HG03045 (cell line): ENCODE results near the gene TBX21.

ENCODE experiments used
- ATAC-seq: cut with Tn5 transposase; IDR thresholded peaks from one replicate; pipeline ENCODE4 v1.9.1; 2021; ENCODE audit warnings: mild to moderate bottlenecking, moderate library complexity; ENCODE audit not compliant: unreplicated experiment

Gene TBX21

GRCh38 chr17:47712330-47713023 lies 20.6 kb upstream of the TBX21 start:
- ATAC-seq, result no peak

- no peak for ATAC-seq
Measured at GRCh38 chr17:47713980-47714700, 18.9 kb upstream of the TBX21 start.

DNA sequence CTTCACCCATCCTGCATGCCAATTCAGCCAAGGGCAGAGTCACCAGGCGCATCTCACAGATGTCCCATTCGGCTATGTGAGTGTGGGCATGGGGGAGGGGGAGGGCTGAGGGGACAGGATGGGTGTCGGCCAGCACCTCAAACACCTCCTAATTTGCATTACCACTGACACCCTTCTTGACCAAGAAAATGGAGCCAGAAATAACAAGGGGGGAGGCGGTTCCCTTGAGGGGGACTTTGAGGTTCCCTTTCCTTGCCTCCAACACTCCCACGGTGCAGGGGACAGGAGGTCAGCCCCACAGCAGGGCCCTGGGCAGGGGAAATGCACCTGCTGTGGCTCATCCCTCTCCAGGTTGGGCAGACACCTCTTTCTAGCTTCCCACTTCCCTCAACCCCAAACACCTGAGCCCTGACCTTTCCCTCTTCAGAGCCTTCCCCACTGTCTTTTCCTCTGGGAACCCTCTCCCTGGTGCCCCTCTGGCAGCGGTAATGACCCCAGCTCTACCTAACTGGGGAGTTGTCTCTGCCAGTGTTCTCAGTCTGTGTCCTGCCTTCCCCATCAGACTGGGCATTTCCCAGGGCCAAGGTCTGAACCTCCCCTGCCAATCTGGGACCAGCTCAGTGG lies 18.2 kb upstream of the TBX21 start:
- no peak for ATAC-seq

DNA sequence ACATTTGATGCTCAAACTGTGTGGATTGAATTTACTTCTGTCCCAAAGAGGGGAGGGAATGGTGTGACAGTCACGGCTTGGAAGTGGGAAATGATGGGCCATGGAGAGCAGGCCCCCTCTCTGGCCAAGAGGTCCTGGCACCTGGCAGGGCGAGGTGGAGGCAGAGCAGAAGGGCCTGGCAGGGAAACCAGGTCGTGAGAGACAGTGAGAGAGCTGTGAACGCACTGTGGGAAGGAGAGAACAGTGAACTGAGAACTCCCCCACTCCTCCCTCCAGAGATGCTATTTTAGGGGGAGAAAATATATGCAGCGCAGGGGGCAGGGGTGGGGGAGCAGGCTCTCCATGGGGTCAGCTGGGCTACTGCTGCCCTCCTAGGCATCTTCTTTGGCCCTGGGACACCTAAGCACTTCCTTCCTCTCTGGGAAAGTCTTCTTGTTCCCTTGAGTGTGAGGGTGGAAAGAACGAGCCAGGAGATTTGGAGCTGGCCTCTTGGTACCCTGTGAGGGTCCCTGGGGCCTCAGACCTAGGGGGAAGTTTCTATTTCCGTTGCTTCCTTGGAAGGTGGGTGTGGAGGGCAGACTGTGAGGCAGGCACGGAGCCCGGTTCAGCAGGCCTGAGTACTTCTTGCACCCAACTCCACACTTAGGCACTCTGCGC lies 17.2 kb upstream of the TBX21 start:
- no peak for ATAC-seq

GRCh38 chr17:47716375-47716774 lies 16.7 kb upstream of the TBX21 start:
- ATAC-seq, result no peak

DNA sequence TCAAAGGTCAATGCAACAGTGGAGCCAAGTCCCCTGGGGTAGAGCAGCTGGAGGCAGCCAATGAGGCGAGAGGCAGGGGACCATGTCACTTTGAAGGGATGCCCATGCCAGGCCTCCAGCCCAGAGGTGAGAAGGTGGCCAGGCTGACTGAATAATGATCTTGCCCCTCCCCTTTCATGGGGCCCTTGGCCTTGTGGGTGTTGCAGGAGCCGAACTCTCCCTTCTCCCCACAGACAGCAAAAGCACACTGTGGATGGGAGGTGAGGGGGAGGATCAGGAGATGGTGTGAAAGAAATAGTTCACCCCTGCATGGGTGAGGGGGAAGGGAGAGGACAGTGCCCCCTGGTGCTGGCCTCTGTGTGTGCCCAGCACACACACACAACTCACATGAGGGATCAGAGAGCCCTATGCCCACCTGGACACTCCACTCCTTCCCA lies 15.8 kb upstream of the TBX21 start:
- ATAC-seq, result no peak

DNA sequence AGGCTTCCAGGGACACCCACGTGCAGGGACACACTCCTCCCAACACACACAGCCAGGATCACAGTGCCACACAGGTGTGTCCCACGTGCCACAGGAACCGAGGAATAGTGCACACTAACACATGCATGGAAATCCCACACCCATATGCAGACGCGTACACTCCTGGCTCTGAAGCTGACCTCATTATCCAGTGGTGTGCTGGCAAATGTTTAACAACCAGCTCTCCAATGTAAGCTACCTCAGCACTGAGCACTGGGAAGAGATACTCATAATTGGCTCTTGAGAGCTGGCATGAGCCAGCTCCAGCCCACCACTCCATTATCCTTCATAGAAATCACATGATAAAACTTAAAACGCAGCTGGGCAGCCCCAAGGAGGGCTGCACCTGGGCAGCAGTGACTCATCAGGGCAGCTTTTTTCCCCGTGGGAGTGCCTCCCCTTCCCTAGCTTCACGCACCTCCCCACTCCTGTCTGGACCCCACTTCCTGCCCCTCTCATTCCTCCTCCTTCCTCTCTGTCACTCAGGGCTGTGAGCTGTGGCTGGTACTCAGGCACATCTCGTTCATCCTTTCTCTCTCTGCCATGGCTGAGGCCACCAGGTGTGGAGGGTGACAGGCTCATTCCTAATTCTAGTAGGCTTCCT lies 14.9 kb upstream of the TBX21 start:
- ATAC-seq, result no peak

GRCh38 chr17:47718634-47719405 lies 14.2 kb upstream of the TBX21 start:
- no peak for ATAC-seq

GRCh38 chr17:47719411-47720152 lies 13.5 kb upstream of the TBX21 start:
- ATAC-seq, result no peak

- ATAC-seq, result no peak
Measured at GRCh38 chr17:47720196-47720595, 12.8 kb upstream of the TBX21 start.

DNA sequence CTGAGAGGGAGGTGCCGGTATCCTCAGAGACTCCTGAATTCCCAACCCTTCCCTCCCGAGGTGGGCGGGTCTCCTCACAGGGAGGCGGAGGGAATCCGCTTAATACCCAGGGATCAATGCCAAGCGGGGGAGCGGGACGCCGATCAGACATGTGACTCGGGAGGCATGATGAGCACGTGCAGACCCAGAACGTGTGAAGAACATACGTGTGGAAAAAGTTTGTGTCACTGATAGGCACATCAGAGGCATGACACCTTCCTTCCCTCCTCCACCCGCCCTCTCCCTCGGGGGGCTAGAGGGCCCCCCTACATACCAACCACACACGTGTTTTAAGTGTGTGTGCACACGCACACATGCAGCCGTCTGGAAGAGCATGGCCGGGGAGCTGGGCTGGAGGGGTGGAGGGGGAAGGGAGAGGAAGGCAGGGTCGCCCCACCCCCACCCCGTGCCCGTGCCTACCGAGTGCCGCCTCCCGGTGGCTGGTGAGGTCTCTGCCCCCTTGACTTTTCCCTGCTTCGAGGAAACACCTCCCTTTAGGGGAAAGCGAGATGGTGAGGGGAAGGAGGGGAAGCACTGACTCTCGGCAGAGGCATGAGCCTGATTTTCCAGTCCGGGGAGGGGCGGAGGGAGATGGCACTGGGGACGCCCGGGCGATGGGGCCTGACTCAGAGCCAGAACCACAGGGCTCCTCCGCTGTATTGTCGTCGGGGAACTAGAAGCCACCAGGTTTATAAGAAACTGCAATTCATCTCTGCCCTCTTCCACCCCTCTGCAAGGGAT lies 12.1 kb upstream of the TBX21 start:
- no peak for ATAC-seq

- ATAC-seq, result no peak
Measured at GRCh38 chr17:47721725-47722124, 11.3 kb upstream of the TBX21 start.

GRCh38 chr17:47724705-47725104 lies 8.3 kb upstream of the TBX21 start:
- ATAC-seq, result no peak

GRCh38 chr17:47725446-47726111 lies 7.5 kb upstream of the TBX21 start:
- ATAC-seq, result no peak

- ATAC-seq, result no peak
Measured at GRCh38 chr17:47726796-47727703, 6.0 kb upstream of the TBX21 start.

DNA sequence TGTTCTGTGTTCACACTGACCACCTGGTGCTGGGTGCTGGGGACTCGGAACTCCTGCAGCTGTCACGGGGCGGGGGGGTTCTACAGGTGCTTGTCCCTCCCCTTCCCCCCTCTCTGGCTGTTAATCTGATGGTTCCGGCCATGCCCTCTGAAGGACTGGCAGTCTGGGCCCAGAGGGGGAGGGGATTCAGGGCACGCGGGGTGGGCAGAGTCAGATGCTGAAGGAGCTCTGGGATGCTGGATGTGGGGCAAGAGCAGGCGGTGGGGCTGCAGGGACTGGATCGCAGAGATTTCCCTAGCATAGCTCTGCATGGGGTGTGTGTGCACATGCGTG lies 5.4 kb upstream of the TBX21 start:
- ATAC-seq, result no peak

DNA sequence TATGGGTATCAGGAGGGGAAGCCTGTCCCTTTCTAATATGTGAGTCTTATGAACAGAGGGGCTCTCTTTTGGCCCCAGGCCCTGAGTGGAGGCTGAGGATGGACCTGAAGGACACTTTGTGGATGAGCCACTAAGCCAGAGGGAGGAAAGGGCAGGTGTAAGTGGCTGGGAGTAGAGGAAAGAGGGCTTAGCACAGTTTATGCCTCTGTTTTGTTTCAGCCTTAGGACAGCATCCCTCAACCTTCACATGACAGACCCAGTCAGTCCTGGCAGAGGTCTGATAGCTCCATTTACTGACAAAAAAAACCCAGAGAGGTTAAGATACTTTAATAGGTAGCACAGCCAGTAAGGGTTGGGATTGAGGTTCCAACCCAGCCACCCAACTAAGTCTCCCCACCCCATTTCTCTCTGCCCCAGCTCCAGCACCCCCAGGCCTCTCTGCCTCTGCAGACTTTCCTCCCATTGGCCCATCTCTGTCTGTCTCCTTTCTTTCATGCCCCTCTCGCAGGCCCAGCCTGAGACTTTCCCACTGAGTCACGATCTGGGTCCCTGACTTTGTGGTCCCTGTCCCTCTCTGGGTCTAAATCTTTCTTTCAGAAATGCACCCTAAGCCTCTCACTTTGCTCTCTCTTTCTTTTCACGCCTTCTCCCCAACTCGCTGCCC lies 4.7 kb upstream of the TBX21 start:
- no peak for ATAC-seq
